Lower leg skin (tissue), 4 donors: Measurements from ENCODE around the gene CDCA7. TPM values are rescaled to one million over a fixed set of nuclear protein-coding genes. Genes with fewer than 3 reads are reported as not detected.
"Not testable (repeated sequence)": the region's sequence is repeated elsewhere in the genome, so short reads cannot be mapped to it uniquely, and the experiment has no call there.

Source experiments
- DNase-seq, 2 donors: peaks; one replicate each; pipeline ENCODE4 v3.0.0-alpha.2; 2019; ENCODE audit warnings: low spot score in 2 of 2
- H3K4me3 ChIP-seq: fragments of 200-600 bp; sonication (generic); 2 replicates; pipeline ENCODE4 v1.5.1; 2017; ENCODE audit warnings: mild to moderate bottlenecking, low read depth; ENCODE audit not compliant: poor library complexity, severe bottlenecking
- POLR2A ChIP-seq, 2 donors: fragments of 450-650 bp; IDR thresholded peaks; one replicate each; pipeline ENCODE4 v1.6.1; 2016 to 2017; ENCODE audit warnings: antibody characterized with exemption in 2 of 2, mild to moderate bottlenecking in 1 of 2, moderate library complexity in 1 of 2
- WGBS, 2 donors: methylation state at CpG; one replicate each; pipeline ENCODE4 v1.1.5; 2018; 5-methylcytosine and 5-hydroxymethylcytosine counted together
- intact Hi-C: fragments of 100-400 bp; cut with DNase I; formaldehyde crosslinking; loops from one replicate; pipeline ENCODE4 v1.15.0; 2023; ENCODE audit warnings: low total_unique reads
- total RNA-seq, 4 donors: library from RNA; depleted of rRNA; stranded (reverse); fragments of >200 nt; gene quantifications; one replicate each; pipeline ENCODE4 v1.1.0, GENCODE V29; 2016
- TF ChIP-seq, protein P1 (sequence below), 3 donors: fragments of 450-650 bp; IDR thresholded peaks; one replicate each; pipeline ENCODE4 v1.5.1; 2016; ENCODE audit warnings: antibody characterized with exemption in 3 of 3, mild to moderate bottlenecking in 3 of 3, moderate library complexity in 2 of 3

The CDCA7 gene
- total RNA-seq, result 1 to 10 TPM; 5.4 to 6.6 (median 5.7) TPM

DNA sequence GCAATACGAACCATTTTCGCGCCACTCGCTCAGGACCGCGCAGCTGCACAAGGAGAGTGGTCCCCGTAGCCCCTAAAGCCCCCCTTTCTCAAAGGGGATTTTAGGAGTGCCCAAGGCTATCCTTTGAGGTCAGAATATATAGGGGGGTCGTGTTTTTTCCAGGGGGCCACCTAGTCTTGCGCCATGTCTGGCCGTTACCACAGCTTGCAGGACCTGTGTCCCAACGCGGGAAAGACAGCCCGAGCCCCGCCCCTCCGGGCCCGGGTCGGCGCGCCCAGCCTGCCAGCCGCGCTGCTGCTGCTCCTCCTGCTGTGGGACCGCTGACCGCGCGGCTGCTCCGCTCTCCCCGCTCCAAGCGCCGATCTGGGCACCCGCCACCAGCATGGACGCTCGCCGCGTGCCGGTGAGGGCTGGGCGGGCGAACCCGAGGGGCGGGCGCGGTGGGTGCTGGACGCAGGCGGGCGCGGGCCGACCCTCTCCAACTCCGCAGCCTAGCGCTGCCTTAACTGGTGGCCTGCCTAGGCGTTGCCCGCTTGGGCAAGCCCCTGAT lies at the start of gene CDCA7:
Gene CDCA7, plus strand, starts transcription at position 291 of the 550 bp plus-strand sequence. Its CDS starts 92 bp downstream, at position 383.
- peak within 1 kb of the TSS; percentile 58 for H3K4me3 ChIP-seq
- TF ChIP-seq, protein P1, sequence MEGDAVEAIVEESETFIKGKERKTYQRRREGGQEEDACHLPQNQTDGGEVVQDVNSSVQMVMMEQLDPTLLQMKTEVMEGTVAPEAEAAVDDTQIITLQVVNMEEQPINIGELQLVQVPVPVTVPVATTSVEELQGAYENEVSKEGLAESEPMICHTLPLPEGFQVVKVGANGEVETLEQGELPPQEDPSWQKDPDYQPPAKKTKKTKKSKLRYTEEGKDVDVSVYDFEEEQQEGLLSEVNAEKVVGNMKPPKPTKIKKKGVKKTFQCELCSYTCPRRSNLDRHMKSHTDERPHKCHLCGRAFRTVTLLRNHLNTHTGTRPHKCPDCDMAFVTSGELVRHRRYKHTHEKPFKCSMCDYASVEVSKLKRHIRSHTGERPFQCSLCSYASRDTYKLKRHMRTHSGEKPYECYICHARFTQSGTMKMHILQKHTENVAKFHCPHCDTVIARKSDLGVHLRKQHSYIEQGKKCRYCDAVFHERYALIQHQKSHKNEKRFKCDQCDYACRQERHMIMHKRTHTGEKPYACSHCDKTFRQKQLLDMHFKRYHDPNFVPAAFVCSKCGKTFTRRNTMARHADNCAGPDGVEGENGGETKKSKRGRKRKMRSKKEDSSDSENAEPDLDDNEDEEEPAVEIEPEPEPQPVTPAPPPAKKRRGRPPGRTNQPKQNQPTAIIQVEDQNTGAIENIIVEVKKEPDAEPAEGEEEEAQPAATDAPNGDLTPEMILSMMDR (IDR thresholded peaks at IDR 0.05), result no peak
- no peak for TF ChIP-seq POLR2A (IDR thresholded peaks at IDR 0.05)
- DNase-seq, result peak; percentile 18 to 83
- WGBS, 2 donors, result 3 to 4% methylated on average over 9 to 26 of the region's 50 CpGs
- intact Hi-C loops, result no loop called here

DNA sequence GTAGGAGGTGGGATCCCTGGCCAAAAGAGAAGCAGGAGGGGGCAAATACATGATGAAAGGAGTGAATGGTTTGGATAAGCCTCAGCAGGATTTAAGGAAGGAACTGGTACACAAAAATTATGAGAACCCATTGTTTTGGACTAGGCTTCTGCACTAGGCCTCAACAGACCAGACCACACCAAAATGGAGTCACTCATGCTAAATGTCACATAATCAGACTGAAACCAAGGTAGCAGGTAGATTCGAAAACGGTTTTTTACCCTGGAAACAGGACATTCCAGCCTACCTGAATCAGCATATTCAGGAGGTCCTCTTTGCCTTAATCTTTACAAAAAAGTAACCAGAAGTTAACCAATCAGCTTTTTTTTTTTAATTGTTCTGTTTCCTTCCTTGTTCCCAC lies 49.4 kb upstream of the CDCA7 start:
- WGBS, 2 donors, result 86 to 88% methylated on average over 2 of the region's 2 CpGs
- no peak for DNase-seq
- TF ChIP-seq POLR2A (IDR thresholded peaks at IDR 0.05), result no peak
- TF ChIP-seq, protein P1 (IDR thresholded peaks at IDR 0.05), result no peak
- intact Hi-C loops, result no loop called here
- H3K4me3 ChIP-seq, result no peak overlapping the region

DNA sequence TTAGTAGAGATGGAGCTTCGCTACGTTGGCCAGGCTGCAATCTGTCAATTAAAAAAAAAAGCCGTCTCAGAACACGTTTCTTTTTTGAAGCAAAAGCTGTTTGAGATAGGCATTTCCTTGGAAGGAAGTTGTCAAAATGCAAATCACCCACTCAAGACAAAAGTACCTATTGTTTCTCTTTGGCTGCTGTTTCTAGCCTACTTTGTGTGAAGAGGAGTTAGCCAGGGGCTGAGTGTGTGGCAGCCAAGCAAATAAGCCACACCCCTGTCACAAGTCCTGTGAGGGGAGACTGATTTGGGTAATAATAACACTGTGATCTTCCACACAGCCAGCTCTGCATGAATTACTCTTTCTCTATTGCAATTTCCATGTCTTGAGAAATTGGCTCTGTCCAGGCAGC lies 47.4 kb upstream of the CDCA7 start:
- H3K4me3 ChIP-seq, result no peak overlapping the region
- intact Hi-C loops, result no loop called here
- WGBS, 2 donors, result 28 to 39% methylated on average over 4 of the region's 4 CpGs
- no peak for TF ChIP-seq POLR2A (IDR thresholded peaks at IDR 0.05)
- TF ChIP-seq, protein P1 (IDR thresholded peaks at IDR 0.05), result no peak
- peak in 1 of 2 donors; percentile 29 for DNase-seq

DNA sequence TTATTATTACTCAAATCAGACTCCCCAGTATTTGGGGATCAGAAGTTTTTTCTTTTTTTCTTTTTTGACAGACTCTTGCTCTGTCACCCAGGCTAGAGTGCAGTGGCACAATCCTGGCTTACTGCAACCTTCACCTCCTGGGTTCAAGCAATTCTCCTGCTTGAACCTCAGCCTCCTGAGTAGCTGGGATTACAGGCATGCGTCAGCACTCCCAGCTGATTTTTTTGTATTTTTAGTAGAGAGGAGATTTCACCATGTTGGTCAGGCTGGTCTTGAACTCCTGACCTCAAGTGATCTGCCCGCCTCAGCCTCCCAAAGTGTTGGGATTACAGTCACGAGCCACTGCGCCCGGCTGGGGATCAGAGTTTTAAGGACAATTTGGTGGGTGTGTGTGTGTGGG lies 45.3 kb upstream of the CDCA7 start:
- WGBS, 2 donors, result 73 to 76% methylated on average over 5 of the region's 5 CpGs
- peak in 1 of 2 donors; percentile 28 for DNase-seq
- intact Hi-C loops, H3K4me3 ChIP-seq: not testable (repeated sequence)

DNA sequence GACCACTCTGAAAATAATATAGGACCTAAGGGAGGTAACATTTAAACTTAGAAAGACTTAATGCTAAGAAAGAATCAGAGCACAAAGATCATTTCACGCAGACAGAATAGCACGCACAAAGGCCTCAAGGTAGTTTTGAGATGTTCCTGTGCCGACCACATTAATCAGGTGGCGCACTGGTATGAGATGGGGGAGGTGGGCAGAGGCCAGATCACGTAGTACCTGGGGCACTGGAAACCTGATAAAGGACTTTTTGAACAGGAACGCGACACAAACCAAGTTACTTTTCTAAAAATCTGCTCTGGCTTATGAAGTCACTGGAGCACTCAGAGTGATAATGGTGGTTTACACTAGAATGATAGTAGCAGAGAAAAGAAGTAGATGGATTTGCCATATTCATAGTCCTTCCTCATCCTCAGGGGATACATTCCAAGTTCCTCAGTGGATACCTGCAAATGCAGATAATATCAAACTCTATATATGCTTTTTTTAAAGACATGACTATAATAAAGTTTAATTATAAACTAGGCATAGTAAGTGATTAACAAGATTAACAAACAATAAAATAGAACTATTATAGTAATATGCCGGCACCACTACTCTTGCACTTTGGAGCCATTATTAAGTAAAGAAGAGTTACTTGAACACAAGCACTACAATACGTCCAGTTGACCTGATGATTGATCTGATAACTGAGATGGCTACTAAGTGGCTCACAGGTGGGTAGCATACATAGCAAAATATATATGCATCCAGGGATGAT lies 42.6 kb upstream of the CDCA7 start:
- 84 to 89% methylated on average over 9 of the region's 9 CpGs for WGBS, 2 donors
- intact Hi-C loops, result no loop called here

DNA sequence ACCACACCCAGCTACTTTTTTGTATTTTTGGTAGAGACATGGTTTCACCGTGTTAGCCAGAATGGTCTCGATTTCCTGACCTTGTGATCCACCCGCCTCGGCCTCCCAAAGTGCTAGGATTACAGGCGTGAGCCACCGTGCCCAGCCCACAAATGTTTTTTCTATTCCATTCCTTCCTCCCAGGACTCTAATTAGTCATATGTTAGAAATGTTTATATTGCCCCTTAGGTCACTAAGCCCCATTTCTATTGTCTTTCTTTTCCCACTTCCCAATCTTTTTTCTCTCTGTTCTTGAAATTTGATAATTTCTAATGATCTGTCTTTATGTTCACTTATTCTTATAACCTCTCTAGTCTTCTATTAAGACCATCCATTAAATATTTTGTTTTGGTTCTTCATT lies 31.3 kb upstream of the CDCA7 start:
- DNase-seq, result no peak
- TF ChIP-seq, protein P1 (IDR thresholded peaks at IDR 0.05), result no peak
- TF ChIP-seq POLR2A (IDR thresholded peaks at IDR 0.05), result no peak
- intact Hi-C loops, result no loop called here

More for the DNA sequence above, 42.6 kb upstream of the CDCA7 start:
- TF ChIP-seq, protein P1 (IDR thresholded peaks at IDR 0.05), result no peak
- no peak for TF ChIP-seq POLR2A (IDR thresholded peaks at IDR 0.05)
- H3K4me3 ChIP-seq, result no peak overlapping the region
- no peak for DNase-seq

More for the DNA sequence above, 31.3 kb upstream of the CDCA7 start:
- 88 to 95% methylated on average over 6 of the region's 6 CpGs for WGBS, 2 donors
- no peak overlapping the region for H3K4me3 ChIP-seq
